ENCODE measurements around the gene SH2D5.

The SH2D5 gene

DNA sequence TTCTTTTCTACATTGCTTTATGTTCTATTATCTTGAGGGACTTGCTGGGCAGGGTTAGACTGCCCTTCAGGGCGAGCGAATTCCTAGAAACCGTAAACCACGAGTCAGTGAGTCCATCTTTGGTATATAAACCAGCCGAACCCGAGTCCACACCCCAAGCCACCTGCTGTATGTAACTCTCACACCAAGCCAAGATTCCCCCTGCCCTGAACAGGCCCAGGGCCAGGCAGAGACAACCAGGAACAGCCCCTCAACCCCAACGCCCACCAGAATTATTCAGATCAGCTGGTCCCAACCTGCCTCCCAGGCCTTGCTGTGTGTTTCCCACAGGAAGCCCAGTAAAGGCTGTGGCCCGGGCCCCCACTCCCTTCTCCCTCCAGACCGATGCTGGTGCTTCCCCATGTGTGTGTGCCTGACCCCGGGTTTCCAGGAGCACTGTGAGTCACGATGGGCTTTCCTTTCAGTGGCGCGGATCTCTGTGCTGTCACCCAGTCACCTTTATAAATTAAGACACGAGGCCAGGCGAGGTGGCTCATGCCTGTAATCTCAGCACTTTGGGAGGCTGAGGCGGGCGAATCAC is 31.8 kb downstream of the SH2D5 start:
- H3K4me1 ChIP-seq (ENCODE audit: control insufficient read depth in 1 of 2, insufficient read depth in 1 of 2, low read depth in 1 of 2, low read length in 1 of 2) = peaks cover 6 to 9% of the 10 kb centered on the region in 2 experiments
- no peaks in the 10 kb centered on the region for H3K36me3 ChIP-seq
- TF ChIP-seq, protein P1, sequence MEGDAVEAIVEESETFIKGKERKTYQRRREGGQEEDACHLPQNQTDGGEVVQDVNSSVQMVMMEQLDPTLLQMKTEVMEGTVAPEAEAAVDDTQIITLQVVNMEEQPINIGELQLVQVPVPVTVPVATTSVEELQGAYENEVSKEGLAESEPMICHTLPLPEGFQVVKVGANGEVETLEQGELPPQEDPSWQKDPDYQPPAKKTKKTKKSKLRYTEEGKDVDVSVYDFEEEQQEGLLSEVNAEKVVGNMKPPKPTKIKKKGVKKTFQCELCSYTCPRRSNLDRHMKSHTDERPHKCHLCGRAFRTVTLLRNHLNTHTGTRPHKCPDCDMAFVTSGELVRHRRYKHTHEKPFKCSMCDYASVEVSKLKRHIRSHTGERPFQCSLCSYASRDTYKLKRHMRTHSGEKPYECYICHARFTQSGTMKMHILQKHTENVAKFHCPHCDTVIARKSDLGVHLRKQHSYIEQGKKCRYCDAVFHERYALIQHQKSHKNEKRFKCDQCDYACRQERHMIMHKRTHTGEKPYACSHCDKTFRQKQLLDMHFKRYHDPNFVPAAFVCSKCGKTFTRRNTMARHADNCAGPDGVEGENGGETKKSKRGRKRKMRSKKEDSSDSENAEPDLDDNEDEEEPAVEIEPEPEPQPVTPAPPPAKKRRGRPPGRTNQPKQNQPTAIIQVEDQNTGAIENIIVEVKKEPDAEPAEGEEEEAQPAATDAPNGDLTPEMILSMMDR (IDR thresholded peaks at IDR 0.05) = no peak
- no peaks in the 10 kb centered on the region for H3K9me3 ChIP-seq
- no peak overlapping the region for H3K27ac ChIP-seq
- no peak overlapping the region for H3K4me3 ChIP-seq (ENCODE audit: low read depth in 1 of 2, low read length in 1 of 2)
- H3K27me3 ChIP-seq = no peaks in the 10 kb centered on the region

DNA sequence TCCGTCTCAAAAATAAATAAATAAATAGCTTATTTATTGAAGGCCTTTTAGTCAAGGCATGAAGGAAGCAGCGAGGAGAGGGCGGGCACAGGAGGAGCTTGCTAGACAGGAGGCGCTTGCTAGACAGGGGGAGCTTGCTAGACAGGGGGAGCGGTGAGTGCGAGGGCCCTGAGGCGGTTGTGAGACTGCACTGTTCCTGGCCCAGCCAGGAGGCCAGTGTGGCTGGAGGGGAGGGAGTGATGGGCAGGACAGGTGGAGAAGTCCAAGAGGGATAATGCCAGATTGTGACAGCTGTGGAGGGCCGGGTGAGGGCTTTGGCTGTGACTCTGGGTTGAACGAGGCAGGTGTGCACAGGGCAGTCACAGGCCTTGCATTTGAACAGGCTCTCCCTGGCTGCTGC is 32.9 kb downstream of the SH2D5 start:
- peaks cover 6 to 9% of the 10 kb centered on the region in 2 experiments for H3K4me1 ChIP-seq (ENCODE audit: control insufficient read depth in 1 of 2, insufficient read depth in 1 of 2, low read depth in 1 of 2, low read length in 1 of 2)
- no peaks in the 10 kb centered on the region for H3K36me3 ChIP-seq
- TF ChIP-seq, protein P1 (IDR thresholded peaks at IDR 0.05) = no peak
- H3K27ac ChIP-seq = no peak overlapping the region
- no peaks in the 10 kb centered on the region for H3K27me3 ChIP-seq
- H3K4me3 ChIP-seq (ENCODE audit: low read depth in 1 of 2, low read length in 1 of 2) = no peak overlapping the region
- no peaks in the 10 kb centered on the region for H3K9me3 ChIP-seq

DNA sequence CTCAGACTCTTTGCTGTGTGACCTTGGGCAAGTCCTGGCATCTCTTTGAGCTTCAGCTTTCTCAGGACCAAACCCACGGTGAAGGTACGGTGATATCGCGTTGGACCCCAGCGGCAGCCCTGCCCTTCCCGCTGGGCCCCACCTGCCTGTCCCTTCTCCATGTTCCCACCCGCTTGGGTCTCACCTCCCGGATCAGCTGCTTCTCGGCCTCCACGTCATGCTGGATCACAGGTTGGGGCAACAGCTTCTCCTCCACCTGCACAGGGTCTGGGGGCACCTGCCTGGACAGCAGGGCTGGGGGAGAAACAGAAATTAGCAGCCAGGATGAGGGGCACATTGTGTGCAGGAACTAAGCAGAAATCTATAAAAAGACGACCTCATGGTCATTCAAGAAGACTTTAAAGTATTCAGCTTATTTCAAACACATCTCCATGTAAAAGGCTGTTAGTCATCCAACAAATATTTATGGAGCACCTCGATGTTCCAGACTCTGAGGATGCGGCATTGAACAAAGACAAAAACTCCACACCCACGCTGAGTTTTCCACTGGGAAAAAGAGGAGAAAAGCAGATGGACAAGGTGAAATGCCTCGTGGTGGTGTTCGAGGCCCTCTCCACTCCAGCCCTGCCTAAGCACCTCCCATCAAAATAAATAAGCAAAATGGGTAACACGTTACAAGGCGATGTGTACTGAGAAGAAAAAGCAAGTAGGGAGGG is 34.1 kb downstream of the SH2D5 start:
- Histone ChIP-seq H3K27me3 (no peaks in the 10 kb centered on the region), H3K9me3 (no peaks in the 10 kb centered on the region), H3K27ac (no peak overlapping the region), H3K36me3 (no peaks in the 10 kb centered on the region), H3K4me1 (ENCODE audit: control insufficient read depth in 1 of 2, insufficient read depth in 1 of 2, low read depth in 1 of 2, low read length in 1 of 2) (peaks cover 6 to 9% of the 10 kb centered on the region in 2 experiments), H3K4me3 (ENCODE audit: low read depth in 1 of 2, low read length in 1 of 2) (no peak overlapping the region)
- TF ChIP-seq, protein P1 (IDR thresholded peaks at IDR 0.05) = no peak

DNA sequence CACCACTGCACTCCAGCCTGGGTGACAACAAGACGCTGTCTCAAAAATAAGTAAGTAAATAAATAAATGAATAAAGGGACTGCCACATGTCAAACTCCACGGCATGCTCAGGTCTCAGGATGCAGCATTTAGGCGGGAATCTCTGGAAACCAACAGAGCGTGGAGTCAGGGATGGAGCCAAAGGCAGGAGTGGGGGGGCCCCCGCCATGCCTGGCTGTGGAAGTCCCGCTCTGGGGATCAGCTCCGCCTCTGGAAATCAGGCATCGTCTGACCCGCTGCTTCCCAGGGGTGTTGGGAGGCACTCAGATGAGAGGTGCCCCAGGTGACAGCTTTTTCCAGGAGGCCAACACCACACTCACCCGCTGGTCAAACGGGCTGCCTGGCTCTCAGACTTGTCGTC is 34.9 kb downstream of the SH2D5 start:
- H3K4me1 ChIP-seq (ENCODE audit: control insufficient read depth in 1 of 2, insufficient read depth in 1 of 2, low read depth in 1 of 2, low read length in 1 of 2) = peaks cover 6 to 9% of the 10 kb centered on the region in 2 experiments
- H3K9me3 ChIP-seq = no peaks in the 10 kb centered on the region
- H3K27ac ChIP-seq = no peak overlapping the region
- TF ChIP-seq, protein P1 (IDR thresholded peaks at IDR 0.05) = no peak
- H3K27me3 ChIP-seq = no peaks in the 10 kb centered on the region
- no peak overlapping the region for H3K4me3 ChIP-seq (ENCODE audit: low read depth in 1 of 2, low read length in 1 of 2)
- no peaks in the 10 kb centered on the region for H3K36me3 ChIP-seq

DNA sequence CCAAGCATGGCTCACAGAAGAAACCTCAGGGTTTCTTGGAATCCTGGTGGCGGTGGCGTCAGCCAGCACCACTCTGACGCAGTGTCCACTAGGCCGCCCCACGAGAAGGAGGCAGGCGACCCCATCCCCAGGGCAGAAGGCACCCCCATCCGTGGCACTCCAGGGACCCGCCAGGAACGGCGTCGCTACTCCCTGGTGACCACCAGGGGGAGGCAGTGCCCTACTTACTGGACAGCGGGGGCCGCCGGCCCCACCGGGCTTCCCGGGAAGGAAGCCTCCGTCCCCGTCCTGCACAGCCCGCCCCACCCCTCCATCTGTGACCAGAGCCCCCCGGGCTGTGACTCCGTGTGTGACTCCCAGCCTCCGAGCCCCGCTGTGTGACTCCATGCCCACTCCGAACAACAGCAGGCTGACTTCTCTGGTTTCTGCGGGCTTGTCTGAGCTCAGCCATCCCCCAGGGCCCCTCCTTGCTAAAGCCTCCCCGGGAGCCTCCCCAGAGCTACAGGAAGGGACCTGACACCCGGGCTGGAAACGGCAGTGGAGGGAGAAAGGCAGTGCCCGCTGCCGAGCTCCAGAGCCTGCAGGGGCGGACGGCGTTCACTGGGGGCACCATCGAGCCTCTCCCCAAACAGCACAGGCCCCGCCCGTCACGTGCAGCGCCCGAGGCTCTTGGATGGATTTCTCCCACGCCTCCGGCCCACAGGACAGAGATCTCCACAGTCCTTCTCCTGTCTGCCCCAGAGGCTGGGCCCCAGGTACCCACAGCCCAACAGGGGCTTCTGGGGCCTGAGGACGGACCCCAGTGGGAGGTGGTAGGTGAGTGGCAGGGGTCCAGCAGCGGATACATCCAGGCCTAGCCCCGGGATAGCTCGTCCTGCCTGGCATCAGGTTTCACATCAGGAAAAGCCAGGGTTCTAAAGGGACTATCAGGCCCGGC is 35.8 kb downstream of the SH2D5 start:
- H3K4me3 ChIP-seq (ENCODE audit: low read depth in 1 of 2, low read length in 1 of 2) = peak overlapping the region; percentile 63 to 80
- H3K9me3 ChIP-seq = no peaks in the 10 kb centered on the region
- H3K27me3 ChIP-seq = no peaks in the 10 kb centered on the region
- TF ChIP-seq, protein P1 (IDR thresholded peaks at IDR 0.05) = peak; percentile 83
- H3K36me3 ChIP-seq = no peaks in the 10 kb centered on the region
- H3K4me1 ChIP-seq (ENCODE audit: control insufficient read depth in 1 of 2, insufficient read depth in 1 of 2, low read depth in 1 of 2, low read length in 1 of 2) = peaks cover 6 to 9% of the 10 kb centered on the region in 2 experiments
- H3K27ac ChIP-seq = no peak overlapping the region

All from neutrophil (primary cell).